Measurements from ENCODE around the gene RAB34. TPM values are rescaled to one million over a fixed set of nuclear protein-coding genes. Genes with fewer than 3 reads are reported as not detected.

RAB34 gene
- polyA plus RNA-seq, 2 of the 4 experiments (the other 2 are of a cell fraction): 211 to 288 TPM

DNA sequence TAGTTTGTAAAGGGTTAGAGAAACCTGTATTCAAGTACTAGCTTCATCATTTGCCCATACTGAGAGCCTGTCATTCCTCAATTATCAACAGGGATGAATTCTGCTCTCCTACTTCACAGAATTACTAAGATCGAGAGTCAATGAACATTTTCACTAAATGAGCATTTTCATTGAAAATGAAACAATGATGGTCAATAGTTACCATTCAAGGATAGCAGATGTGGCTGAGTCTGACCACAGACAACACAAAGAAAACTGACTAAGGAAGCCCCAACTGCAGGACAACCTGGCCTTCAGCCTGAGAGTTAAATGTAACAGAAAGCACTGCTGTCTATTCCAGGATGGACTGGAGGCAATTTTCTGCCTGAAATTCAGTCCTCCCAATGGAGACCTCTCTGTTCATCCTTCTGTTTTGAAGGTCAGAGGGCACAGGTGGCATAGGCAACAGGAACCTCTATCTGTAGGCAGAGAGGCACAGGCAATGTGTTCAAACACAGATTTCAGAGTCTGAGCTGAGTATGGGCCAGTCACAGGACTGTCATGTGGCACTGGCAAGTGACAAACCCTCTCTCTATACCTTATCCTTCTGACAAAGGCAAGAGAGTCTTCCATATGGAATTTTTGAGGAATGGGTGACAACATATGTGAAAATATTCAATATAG is 45.6 kb upstream of the RAB34 start:
- ChIA-PET CTCF (interaction anchor here (0.6 to 17.8 kb wide), 58 partner anchors 11 to 487 kb away, joined by 3 to 493 read pairs (median 12); partner anchors contain the start of genes DHRS13, ERAL1, FAM222B and FLOT2), POLR2A (interaction anchor here (0.6 to 3.2 kb wide), 7 partner anchors 36 to 189 kb away, joined by 3 to 13 read pairs (median 9); partner anchors contain the start of genes FAM222B and PHF12)
- ATAC-seq (peak; percentile 5 to 34; a peak in 3 of 6 replicates), FAIRE-seq (peak; percentile 46), DNase-seq (ENCODE audit: low read depth in 1 of 2, low spot score in 1 of 2) (no peak)
- H3K9me3 ChIP-seq: no peaks in the 10 kb centered on the region
- H3K27ac ChIP-seq: no peak overlapping the region
- WGBS (ENCODE audit: missing lambda C conversion rate): 94% methylated on average over 1 of the region's 1 CpG
- no peak for TF ChIP-seq ZSCAN20 (CRISPR knock-in tag; IDR thresholded peaks at IDR 0.05)
- no peak for TF ChIP-seq EHMT2 (IDR thresholded peaks at IDR 0.05; ENCODE audit: low read depth)
- no peak for TF ChIP-seq NFE2L2 (conservative IDR thresholded peaks at IDR 0.05; ENCODE audit: low read length)
- TF ChIP-seq RFX5 (IDR thresholded peaks at IDR 0.05): no peak
- no peak for TF ChIP-seq JUN (IDR thresholded peaks at IDR 0.05)
- no peak for TF ChIP-seq FOSL2 (IDR thresholded peaks at IDR 0.05)
- no peak for TF ChIP-seq FOSL2 (CRISPR knock-in tag; IDR thresholded peaks at IDR 0.05)
- no peak for TF ChIP-seq ELK1 (IDR thresholded peaks at IDR 0.05; ENCODE audit: low read depth, low read length)
- TF ChIP-seq GATA3 (IDR thresholded peaks at IDR 0.05; ENCODE audit: borderline replicate concordance): no peak
- TF ChIP-seq RARB (CRISPR knock-in tag; IDR thresholded peaks at IDR 0.05): no peak
- no peak for TF ChIP-seq KDM1A (IDR thresholded peaks at IDR 0.05; ENCODE audit: low read depth)
- no peak for TF ChIP-seq USF2 (IDR thresholded peaks at IDR 0.05)
- no peak overlapping the region for H3K4me3 ChIP-seq
- H3K4me1 ChIP-seq: peaks cover 15% of the 10 kb centered on the region
- H3K4me2 ChIP-seq: no peak overlapping the region

GRCh38 chr17:28760601-28761562 is 43.2 kb upstream of the RAB34 start:
- POLR2A ChIA-PET: interaction anchor here (0.9 to 3.2 kb wide), 5 partner anchors 17 to 191 kb away, joined by 3 to 11 read pairs (median 4); partner anchors contain the start of genes NEK8, PHF12 and TRAF4
- Histone ChIP-seq H3K27ac (peak overlapping the region in 1 of 2 experiments; percentile 32; a peak in 2 of 6 replicates), H3K4me3 (no peak overlapping the region), H3K4me1 (peaks cover 15% of the 10 kb centered on the region), H3K9me3 (no peaks in the 10 kb centered on the region), H3K4me2 (peak overlapping the region; percentile 15; the same call in 1 of the 3 replicates)
- CTCF ChIA-PET: interaction anchor here (0.7 to 17.8 kb wide), 18 partner anchors 11 to 798 kb away, joined by 3 to 493 read pairs (median 8); partner anchors contain the start of genes DHRS13, FAM222B, FLOT2 and NEK8
- no peak for FAIRE-seq
- TF ChIP-seq CBX8 (IDR thresholded peaks at IDR 0.05): no peak
- no peak for TF ChIP-seq HMGXB4 (CRISPR knock-in tag; IDR thresholded peaks at IDR 0.05; ENCODE audit: borderline replicate concordance)
- no peak for TF ChIP-seq POLR2A (IDR thresholded peaks at IDR 0.05; ENCODE audit: low read length)
- TF ChIP-seq FOXS1 (CRISPR knock-in tag; IDR thresholded peaks at IDR 0.05): no peak
- TF ChIP-seq PHF8 (IDR thresholded peaks at IDR 0.05; ENCODE audit: borderline replicate concordance, low read depth): no peak
- no peak for TF ChIP-seq CEBPB (IDR thresholded peaks at IDR 0.05)
- TF ChIP-seq, protein P1, sequence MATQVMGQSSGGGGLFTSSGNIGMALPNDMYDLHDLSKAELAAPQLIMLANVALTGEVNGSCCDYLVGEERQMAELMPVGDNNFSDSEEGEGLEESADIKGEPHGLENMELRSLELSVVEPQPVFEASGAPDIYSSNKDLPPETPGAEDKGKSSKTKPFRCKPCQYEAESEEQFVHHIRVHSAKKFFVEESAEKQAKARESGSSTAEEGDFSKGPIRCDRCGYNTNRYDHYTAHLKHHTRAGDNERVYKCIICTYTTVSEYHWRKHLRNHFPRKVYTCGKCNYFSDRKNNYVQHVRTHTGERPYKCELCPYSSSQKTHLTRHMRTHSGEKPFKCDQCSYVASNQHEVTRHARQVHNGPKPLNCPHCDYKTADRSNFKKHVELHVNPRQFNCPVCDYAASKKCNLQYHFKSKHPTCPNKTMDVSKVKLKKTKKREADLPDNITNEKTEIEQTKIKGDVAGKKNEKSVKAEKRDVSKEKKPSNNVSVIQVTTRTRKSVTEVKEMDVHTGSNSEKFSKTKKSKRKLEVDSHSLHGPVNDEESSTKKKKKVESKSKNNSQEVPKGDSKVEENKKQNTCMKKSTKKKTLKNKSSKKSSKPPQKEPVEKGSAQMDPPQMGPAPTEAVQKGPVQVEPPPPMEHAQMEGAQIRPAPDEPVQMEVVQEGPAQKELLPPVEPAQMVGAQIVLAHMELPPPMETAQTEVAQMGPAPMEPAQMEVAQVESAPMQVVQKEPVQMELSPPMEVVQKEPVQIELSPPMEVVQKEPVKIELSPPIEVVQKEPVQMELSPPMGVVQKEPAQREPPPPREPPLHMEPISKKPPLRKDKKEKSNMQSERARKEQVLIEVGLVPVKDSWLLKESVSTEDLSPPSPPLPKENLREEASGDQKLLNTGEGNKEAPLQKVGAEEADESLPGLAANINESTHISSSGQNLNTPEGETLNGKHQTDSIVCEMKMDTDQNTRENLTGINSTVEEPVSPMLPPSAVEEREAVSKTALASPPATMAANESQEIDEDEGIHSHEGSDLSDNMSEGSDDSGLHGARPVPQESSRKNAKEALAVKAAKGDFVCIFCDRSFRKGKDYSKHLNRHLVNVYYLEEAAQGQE (IDR thresholded peaks at IDR 0.05): no peak
- no peak for TF ChIP-seq JUNB (IDR thresholded peaks at IDR 0.05)
- no peak for TF ChIP-seq ZFP36 (IDR thresholded peaks at IDR 0.05; ENCODE audit: borderline replicate concordance, partially characterized antibody)
- TF ChIP-seq TP53 (CRISPR knock-in tag; IDR thresholded peaks at IDR 0.05): no peak
- peak in 1 of 2 experiments; percentile 26; a peak in 2 of 6 replicates for ATAC-seq
- WGBS (ENCODE audit: missing lambda C conversion rate): 53% methylated on average over 9 of the region's 9 CpGs
- no peak for DNase-seq (ENCODE audit: low read depth in 1 of 2, low spot score in 1 of 2)

All from A549 (cell line).